HL-60/S4 treated with retinoic acid at 250 ng/mL for 4 days and 3 days (cell line): ENCODE measurements around the gene FRY.

Experiments used
- in situ Hi-C: fragments of 300-500 bp; cut with MboI; formaldehyde crosslinking; loops from 2 replicates; pipeline ENCODE4 v1.7.0; 2022; ENCODE audit warnings: low sequenced_read_pairs

The FRY gene

GRCh38 chr13:32016119-32016518 lies 15.5 kb upstream of the FRY start:
- in situ Hi-C loops, result no loop called here

- in situ Hi-C loops, result no loop called here
These were observed 14.9 kb upstream of the FRY start for GRCh38 chr13:32016631-32017030.

GRCh38 chr13:32017474-32017873 lies 14.1 kb upstream of the FRY start:
- in situ Hi-C loops, result no loop called here

GRCh38 chr13:32019612-32020233 lies 11.9 kb upstream of the FRY start:
- in situ Hi-C loops, result no loop called here

GRCh38 chr13:32021785-32022184 lies 9.8 kb upstream of the FRY start:
- in situ Hi-C loops, result no loop called here

GRCh38 chr13:32022311-32022710 lies 9.3 kb upstream of the FRY start:
- in situ Hi-C loops, result no loop called here

GRCh38 chr13:32023096-32023495 lies 8.5 kb upstream of the FRY start:
- in situ Hi-C loops, result no loop called here

- in situ Hi-C loops, result no loop called here
These were observed 7.9 kb upstream of the FRY start for GRCh38 chr13:32023698-32024097.

- in situ Hi-C loops, result no loop called here
These were observed 6.8 kb upstream of the FRY start for GRCh38 chr13:32024750-32025149.

GRCh38 chr13:32025730-32026129 lies 5.8 kb upstream of the FRY start:
- in situ Hi-C loops, result no loop called here

GRCh38 chr13:32026623-32027022 lies 5.0 kb upstream of the FRY start:
- in situ Hi-C loops, result no loop called here

GRCh38 chr13:32028711-32029110 lies 2.9 kb upstream of the FRY start:
- in situ Hi-C loops, result no loop called here

- in situ Hi-C loops, result no loop called here
These were observed 1.9 kb upstream of the FRY start for GRCh38 chr13:32029684-32030083.

- in situ Hi-C loops, result no loop called here
These were observed 319 bp downstream of the FRY start for GRCh38 chr13:32031815-32032370.

GRCh38 chr13:32032759-32033158 lies 1.2 kb downstream of the FRY start:
- in situ Hi-C loops, result no loop called here

- in situ Hi-C loops, result no loop called here
These were observed 2.2 kb downstream of the FRY start for GRCh38 chr13:32033744-32034143.

- in situ Hi-C loops, result no loop called here
These were observed 4.1 kb downstream of the FRY start for GRCh38 chr13:32035716-32036115.

- in situ Hi-C loops, result no loop called here
These were observed 4.6 kb downstream of the FRY start for GRCh38 chr13:32036126-32036695.

GRCh38 chr13:32036757-32037156 lies 5.2 kb downstream of the FRY start:
- in situ Hi-C loops, result no loop called here

GRCh38 chr13:32037471-32037870 lies 5.9 kb downstream of the FRY start:
- in situ Hi-C loops, result no loop called here

GRCh38 chr13:32038343-32038742 lies 6.8 kb downstream of the FRY start:
- in situ Hi-C loops, result no loop called here

GRCh38 chr13:32039056-32039455 lies 7.5 kb downstream of the FRY start:
- in situ Hi-C loops, result no loop called here

- in situ Hi-C loops, result no loop called here
These were observed 8.0 kb downstream of the FRY start for GRCh38 chr13:32039528-32039927.
